Bone marrow (tissue), 2 donors: Measurements from ENCODE around the gene TMPRSS12.
"Not testable (repeated sequence)": the region's sequence is repeated elsewhere in the genome, so short reads cannot be mapped to it uniquely, and the experiment has no call there.

ENCODE experiments used
- DNase-seq, 2 donors: peaks; one replicate each; lab custom pipeline; 2025; lab: John Stamatoyannopoulos, UW

The TMPRSS12 gene

DNA sequence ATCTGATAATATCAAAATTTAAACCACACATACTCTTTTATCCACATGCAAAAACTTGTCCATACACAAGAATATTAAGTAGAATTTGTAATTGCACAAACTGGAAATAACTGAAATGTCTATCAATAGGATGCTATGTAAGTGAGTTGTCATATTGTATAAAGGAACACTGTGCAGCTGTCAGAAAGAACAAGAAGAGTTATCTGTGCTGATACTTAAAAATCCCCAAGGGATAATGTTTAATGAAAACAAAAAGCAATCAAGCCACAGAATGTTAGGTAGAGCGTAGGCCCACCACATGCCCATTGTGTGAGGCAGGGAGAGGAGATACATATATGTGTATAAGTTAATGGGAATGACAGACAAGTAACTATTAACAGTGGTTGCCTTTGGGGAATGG is 83.7 kb downstream of the TMPRSS12 start:
- DNase-seq, result no peak

DNA sequence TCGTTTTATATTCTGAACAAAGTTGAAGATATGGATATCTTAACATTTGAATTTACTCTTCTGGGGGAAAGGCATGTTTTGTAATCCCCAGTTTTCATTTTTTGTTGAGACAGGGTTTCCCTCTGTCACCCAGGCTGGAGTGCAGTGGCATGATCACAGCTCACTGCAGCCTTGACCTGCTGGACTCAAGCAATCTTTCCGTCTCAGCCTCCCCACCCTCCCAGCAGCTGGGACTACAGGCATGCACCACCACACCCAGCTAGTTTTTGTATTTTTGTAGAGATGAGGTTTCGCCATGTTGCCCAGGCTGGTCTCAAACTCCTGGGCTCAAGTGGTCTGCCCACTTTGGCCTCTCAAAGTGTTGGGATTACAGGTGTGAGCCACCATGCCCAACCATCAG is 84.2 kb downstream of the TMPRSS12 start:
- not testable (repeated sequence) for DNase-seq

DNA sequence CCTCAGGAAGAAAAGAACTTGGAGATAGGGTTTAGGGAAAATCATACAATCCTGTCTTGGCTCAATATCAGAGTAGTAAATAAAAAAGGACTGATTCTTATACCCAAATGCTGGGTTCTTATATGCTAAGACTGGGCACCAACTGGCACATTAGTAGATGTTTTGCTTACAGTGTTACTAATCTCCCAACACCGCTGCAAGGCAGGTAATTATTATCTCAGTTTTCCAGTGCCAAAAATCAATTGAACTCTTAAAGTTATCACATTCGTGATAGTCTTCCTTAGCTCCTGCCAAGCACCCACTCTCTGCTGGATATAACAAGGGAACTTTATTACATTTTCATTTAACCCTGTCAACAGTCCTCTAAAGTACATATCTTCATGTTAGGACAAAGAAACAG is 84.6 kb downstream of the TMPRSS12 start:
- no peak for DNase-seq

DNA sequence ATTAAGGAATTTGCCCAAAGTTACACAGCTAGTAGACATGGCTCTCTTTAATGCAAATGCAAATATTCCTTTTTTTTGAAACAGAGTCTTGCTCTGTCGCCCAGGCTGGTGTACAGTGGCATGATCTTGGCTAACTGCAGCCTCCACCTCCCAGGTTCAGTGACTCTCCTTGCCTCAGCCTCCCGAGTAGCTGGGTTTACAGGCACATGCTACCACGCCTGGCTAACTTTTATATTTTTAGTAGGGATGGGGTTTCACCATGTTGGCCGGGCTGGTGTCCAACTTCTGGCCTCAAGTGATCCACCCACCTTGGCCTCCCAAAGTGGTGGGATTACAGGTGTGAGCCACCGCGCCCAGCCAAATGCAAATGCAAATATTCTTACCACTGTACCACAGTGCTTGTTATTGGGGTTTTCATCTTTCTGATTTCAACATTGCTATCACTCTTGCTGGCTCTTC is 85.1 kb downstream of the TMPRSS12 start:
- no peak for DNase-seq

DNA sequence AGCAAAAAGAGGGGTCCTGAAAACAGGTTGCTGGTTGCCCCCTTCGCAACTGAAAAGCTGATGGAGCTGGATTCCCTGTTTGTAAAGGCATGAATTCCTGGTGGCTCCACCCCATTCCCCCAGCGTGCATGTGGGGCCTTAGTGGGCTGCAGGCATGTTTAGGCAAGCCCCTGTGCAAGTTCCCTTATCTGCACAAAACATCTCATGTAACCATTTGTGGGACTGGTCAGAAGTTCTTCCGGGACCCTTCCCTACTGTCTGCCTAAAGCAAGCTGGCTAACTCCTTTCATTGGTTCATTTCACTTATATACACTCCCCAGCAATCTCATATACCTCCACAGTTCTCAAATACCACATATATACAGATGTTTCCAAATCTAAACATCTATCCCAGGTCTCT is 85.7 kb downstream of the TMPRSS12 start:
- no peak for DNase-seq

DNA sequence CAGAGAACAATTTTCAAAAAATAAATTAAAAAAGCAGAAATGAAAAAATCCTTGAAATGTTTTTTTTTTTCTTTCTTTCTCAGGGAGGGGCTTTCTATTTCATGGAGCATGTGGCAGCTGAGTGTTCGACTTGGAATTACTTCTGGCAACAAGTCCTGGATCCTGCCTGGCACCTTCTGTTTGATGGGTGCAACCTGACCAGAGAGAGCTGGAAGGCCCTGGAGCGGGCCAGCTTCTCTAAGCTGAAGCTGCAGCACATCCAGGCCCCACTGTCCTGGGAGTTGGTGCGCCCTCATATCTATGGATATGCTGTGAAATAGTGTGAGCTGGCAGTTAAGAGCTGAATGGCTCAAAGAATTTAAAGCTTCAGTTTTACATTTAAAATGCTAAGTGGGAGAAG is 87.1 kb downstream of the TMPRSS12 start:
- no peak for DNase-seq

DNA sequence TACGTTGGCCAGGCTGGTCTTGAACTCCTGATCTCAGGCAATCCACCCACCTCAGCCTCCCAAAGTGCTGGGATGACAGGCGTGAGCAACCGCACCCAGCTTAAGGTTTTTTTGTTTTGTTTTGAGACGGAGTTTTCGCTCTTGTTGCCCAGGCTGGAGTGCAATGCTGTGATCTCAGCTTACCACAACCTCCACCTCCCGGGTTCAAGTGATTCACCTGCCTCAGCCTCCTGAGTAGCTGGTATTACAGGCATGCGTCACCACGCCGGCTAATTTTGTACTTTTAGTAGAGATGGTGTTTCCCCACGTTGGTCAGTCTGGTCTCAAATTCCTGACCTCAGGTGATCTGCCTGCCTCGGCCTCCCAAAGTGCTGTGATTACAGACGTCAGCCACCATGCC is 87.8 kb downstream of the TMPRSS12 start:
- not testable (repeated sequence) for DNase-seq

DNA sequence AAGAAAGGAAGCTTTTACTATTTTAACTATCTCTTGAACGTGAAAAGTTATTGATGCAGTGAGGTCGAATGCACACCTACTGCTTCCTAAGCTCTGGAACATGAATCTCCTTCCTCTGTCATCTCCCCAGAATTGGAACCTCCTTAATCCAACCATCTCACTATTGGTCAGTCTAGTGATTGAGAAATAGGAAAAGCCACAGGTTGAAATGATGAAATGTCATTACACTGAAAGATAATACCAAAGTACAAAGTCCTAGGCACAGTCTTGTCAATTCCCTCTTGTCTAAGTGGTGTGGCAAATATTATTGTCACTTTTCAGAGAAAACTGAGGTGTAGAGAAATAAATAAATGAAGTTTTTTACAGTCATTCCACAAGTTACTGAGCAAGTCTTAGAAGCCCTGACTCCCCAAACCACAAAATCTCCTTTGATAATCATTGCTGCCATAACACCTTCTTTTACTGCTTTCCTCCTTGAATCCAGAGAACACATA is 90.1 kb downstream of the TMPRSS12 start:
- DNase-seq, result no peak

DNA sequence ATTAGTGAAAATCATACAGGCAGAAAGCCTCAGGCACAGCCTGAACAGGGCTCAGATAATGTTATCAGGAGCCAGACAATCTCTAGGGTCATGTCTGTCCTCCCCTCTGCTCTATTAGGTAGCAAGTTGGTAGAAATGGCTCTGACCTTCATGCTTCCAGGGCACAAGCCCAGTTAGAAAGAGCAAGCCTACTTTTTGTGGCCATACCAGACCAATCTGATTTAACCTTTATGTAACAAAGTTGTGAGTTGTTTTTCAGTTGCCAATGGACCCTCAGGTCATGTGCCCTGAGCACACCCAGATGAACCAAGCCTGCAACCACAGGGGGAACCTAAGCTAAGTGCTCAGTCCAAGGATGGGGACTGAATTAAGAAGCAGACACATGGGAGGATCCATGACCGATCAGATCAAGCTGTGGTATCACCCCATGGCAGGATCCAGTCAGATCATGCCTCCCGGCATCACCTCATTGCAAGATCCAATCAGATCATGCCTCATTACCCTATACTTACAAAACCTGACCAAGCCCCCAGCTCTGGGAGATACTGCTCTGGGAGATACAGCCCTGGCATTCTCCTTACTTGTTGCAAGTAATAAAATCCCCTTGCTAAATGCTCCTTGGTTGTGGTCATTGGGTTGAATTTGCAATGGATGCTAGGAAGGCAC is 90.9 kb downstream of the TMPRSS12 start:
- DNase-seq, result no peak

DNA sequence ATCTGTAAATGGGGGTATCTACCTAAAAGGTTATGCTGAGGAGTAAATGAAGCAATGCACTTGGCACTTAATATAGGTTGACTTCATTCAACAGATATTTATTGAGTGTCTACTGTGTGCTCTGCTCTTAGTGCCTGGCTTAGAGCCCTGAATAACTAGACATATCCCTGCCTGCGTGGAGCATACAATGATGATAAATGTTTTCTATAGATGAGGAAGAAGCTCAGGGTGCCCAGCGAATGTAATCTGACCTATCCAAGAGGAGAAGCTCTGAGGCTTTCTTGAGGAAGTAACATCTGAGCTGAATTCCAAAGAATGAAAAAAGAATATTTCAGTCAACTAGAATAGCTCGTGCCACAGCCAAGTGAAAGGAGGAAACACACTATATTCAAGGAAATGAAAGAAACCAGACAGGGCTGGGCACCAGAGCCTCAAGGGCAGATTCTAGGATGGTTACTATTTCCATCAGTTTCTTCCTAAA is 91.7 kb downstream of the TMPRSS12 start:
- no peak for DNase-seq

DNA sequence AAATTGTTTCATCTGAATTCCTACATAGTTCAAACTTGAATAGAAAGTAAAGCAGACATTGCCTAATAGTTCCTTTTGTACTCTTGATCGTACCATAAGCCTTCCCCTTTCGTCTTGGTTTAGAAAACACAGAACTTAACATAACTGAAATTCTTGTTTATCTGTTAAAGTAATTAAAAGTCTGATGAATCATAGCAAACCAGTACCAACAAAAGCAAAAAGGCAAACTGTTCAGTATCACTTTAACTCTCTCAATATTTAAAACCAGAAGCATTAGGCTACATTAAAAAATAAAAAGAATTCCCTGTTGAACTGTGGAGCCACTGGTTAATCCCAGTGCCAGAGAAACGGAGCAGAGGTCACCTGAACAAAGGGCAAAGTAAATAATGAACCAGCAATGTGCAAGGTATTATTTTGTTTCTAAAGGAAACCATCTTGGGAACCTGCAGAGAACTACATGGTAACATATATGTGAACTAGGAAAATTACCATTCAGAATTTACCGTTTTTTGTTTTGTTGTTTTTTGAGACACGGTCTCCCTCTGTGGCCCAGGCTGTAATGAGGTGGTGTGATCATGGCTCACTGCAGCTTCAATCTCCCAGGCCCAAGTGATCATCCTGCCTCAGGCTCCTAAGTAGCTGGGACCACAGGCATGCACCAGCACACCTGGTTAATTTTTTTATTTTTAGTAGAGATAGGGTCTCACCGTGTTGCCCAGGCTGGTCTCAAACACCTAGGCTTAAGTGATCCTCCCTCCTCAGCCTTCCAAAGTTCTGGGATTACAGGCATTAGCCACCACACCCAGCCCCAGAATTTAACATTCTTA is 92.5 kb downstream of the TMPRSS12 start:
- no peak for DNase-seq

DNA sequence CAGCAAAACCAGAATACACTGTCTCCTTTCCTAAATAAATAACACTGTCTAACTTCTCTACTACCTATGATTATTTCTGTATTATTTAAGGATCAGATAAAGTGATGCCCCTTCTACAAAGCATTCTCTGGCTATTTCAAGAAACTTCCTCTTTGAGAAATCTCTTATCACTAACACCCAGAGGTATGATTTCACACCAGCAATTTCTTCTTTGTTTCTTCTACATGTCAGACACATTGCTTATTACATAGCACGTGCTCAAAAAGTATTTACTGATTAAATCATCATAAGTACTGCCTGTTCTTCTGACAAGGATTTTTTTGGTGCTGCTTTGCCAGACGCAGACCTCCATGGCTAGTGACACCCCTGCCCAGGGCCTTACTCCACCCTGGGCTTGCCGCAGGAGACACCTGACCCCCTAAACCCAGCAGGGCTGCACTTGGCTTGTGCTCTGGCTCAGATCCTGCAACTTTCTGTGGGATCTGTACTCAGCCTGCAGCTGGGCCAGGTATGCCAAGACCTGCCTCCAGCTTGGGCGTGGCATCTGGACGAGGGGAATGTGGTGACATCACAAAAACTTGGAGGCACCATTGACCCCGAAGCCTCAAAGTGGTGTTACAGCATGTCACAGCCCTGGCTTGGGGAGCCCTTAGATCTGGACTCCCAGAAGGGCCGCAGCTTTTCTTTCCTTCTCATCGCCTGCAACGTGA is 94.2 kb downstream of the TMPRSS12 start:
- DNase-seq, result no peak
